K562 (cell line): ENCODE data around the gene PACS1. TPM values are rescaled to one million over a fixed set of nuclear protein-coding genes. Genes with fewer than 3 reads are reported as not detected.
A peak's percentile ranks its signal among the peaks of the same experiment; 100 is the strongest.

Experiments used
- CBX5 ChIP-seq: IDR thresholded peaks from 2 replicates; pipeline ENCODE4 v1.6.1; 2014; ENCODE audit warnings: low read depth, borderline replicate concordance
- DMBX1 ChIP-seq: fragments of 250-450 bp; sonication (Bioruptor Pico); IDR thresholded peaks from 2 replicates; pipeline ENCODE4 v1.8.0; 2022; ENCODE audit warnings: inconsistent platforms, mild to moderate bottlenecking, moderate library complexity, borderline replicate concordance
- E2F6 ChIP-seq, 2 experiments: IDR thresholded peaks; 2 replicates each; pipeline ENCODE4 v1.6.1; 2011; ENCODE audit warnings: borderline replicate concordance in 1 of 2, control low read depth in 1 of 2, low read depth in 1 of 2, low read length in 1 of 2, mild to moderate bottlenecking in 1 of 2, mixed read lengths in 1 of 2, moderate library complexity in 1 of 2; ENCODE audit not compliant: insufficient read depth in 1 of 2, insufficient read length in 1 of 2, poor library complexity in 1 of 2, severe bottlenecking in 1 of 2; ENCODE audit errors: extremely low read depth in 1 of 2
- GABPB2 ChIP-seq: fragments of 250-450 bp; sonication (Bioruptor Pico); conservative IDR thresholded peaks from 2 replicates; pipeline ENCODE4 v1.5.1; 2021; ENCODE audit warnings: mild to moderate bottlenecking
- KLF13 ChIP-seq: fragments of 450-650 bp; IDR thresholded peaks from 2 replicates; pipeline ENCODE4 v1.6.1; 2016; ENCODE audit warnings: missing genetic modification characterization, low read depth, mild to moderate bottlenecking, missing compliant biosample characterization, moderate library complexity, borderline replicate concordance
- L3MBTL2 ChIP-seq: fragments of 450-650 bp; IDR thresholded peaks from 2 replicates; pipeline ENCODE4 v1.6.1; 2016; ENCODE audit warnings: mild to moderate bottlenecking, moderate library complexity
- PHF20 ChIP-seq: fragments of 450-650 bp; IDR thresholded peaks from 2 replicates; pipeline ENCODE4 v1.6.1; 2018; ENCODE audit not compliant: partially characterized antibody
- PKNOX1 ChIP-seq: fragments of 450-650 bp; IDR thresholded peaks from 2 replicates; pipeline ENCODE4 v1.6.1; 2016
- RBM22 ChIP-seq: fragments of 200-400 bp; formaldehyde crosslinking; IDR thresholded peaks from 2 replicates; pipeline ENCODE4 v1.6.1; 2018; ENCODE audit warnings: low read length, low read depth; ENCODE audit not compliant: poor library complexity, severe bottlenecking
- VEZF1 ChIP-seq: fragments of 200-800 bp; sonication (Bioruptor generic); IDR thresholded peaks from 2 replicates; pipeline ENCODE4 v1.6.1; 2017; ENCODE audit warnings: missing genetic modification characterization, missing compliant biosample characterization
- WHSC1 ChIP-seq: IDR thresholded peaks from one replicate; pipeline ENCODE4 v1.6.1; 2012; ENCODE audit warnings: low read length, control low read depth, inconsistent platforms
- ZFPM2 ChIP-seq: fragments of 250-450 bp; sonication (Bioruptor Pico); IDR thresholded peaks from 2 replicates; pipeline ENCODE4 v1.5.1; 2022; ENCODE audit warnings: mild to moderate bottlenecking
- ZNF324 ChIP-seq: fragments of 250-450 bp; sonication (Bioruptor Pico); IDR thresholded peaks from 2 replicates; pipeline ENCODE4 v1.4.0; 2020; ENCODE audit warnings: mild to moderate bottlenecking
- ZNF551 ChIP-seq: fragments of 250-450 bp; sonication (Bioruptor Pico); IDR thresholded peaks from 2 replicates; pipeline ENCODE4 v1.5.0; 2021; ENCODE audit warnings: mild to moderate bottlenecking, moderate library complexity
- ZNF592 ChIP-seq: fragments of 450-650 bp; IDR thresholded peaks from 2 replicates; pipeline ENCODE4 v1.6.1; 2017; ENCODE audit warnings: antibody characterized with exemption, mild to moderate bottlenecking
- ZNF639 ChIP-seq, 2 experiments: fragments of 200-800 bp in 1 of 2; sonication (Bioruptor generic) in 1 of 2; sonication (generic) in 1 of 2; formaldehyde crosslinking in 1 of 2; IDR thresholded peaks in 1 of 2; conservative IDR thresholded peaks in 1 of 2; 2 replicates each; pipeline versions ENCODE4 v1.5.0 to v1.6.1; 2016 to 2020; ENCODE audit warnings: missing compliant biosample characterization in 1 of 2, missing genetic modification characterization in 1 of 2, missing genetic modification reagents in 1 of 2
- ZNF717 ChIP-seq: fragments of 250-450 bp; sonication (Bioruptor Pico); IDR thresholded peaks from 2 replicates; pipeline ENCODE4 v1.5.0; 2021
- polyA plus RNA-seq, 8 experiments: library from polyadenylated mRNA; depleted of rRNA in 4 of 8; stranded (reverse) in 5 of 8; unstranded in 3 of 8; fragments of >200 nt; fragmentation: Nextera tagmentation in 2 of 8; fragmentation: Illumina TruSeq in 1 of 8; extraction: Ambion mirVana in 2 of 8; extraction: Trizol in 1 of 8; gene quantifications; 2 replicates each; pipeline versions ENCODE4 v1.2.1 to v1.2.3, GENCODE V29; 2011 to 2014; ENCODE audit warnings: inconsistent platforms in 1 of 8, missing spikeins in 1 of 8
- total RNA-seq, 7 experiments: library from RNA; depleted of rRNA in 6 of 7; stranded (reverse); fragments of >200 nt in 6 of 7; fragmentation: Illumina TruSeq in 2 of 7; extraction: Trizol in 2 of 7; gene quantifications; 2 replicates each; pipeline versions ENCODE4 v1.2.1 to v1.2.3, GENCODE V29; 2011 to 2021; ENCODE audit warnings: low replicate concordance in 1 of 7

PACS1 gene
- total and polyA plus RNA-seq, 9 of the 15 experiments (the other 6 are each of a cell fraction or from before 2014, with no cell fraction given), result 0.34 to 28.1 (median 8.5) TPM

- no peak for TF ChIP-seq PKNOX1
- TF ChIP-seq DMBX1 (CRISPR knock-in tag), result no peak
- 0 out of 2 replicates have a peak, but pooled peaks have one; percentile 25 for TF ChIP-seq ZNF592
- TF ChIP-seq KLF13 (tag), result no peak
- TF ChIP-seq L3MBTL2, result peak; percentile 69
- TF ChIP-seq CBX5, result no peak
- 0 out of 2 replicates have a peak, but pooled peaks have one; percentile 30 for TF ChIP-seq ZFPM2 (CRISPR knock-in tag)
- no peak for TF ChIP-seq RBM22
- no peak for TF ChIP-seq ZNF639 (CRISPR knock-in tag; conservative IDR thresholded peaks at IDR 0.05 in 1 of 2, IDR thresholded peaks at IDR 0.05 in 1 of 2)
- no peak for TF ChIP-seq ZNF717 (CRISPR knock-in tag)
- no peak for TF ChIP-seq GABPB2 (CRISPR knock-in tag)
- peak; percentile 92 for TF ChIP-seq VEZF1
- peak in 1 of 2 experiments; percentile 15 for TF ChIP-seq E2F6 (IDR thresholded peaks at IDR 0.05; ENCODE audit: borderline replicate concordance in 1 of 2, extremely low read depth in 1 of 2, insufficient read depth in 1 of 2, insufficient read length in 1 of 2, low read depth in 1 of 2, low read length in 1 of 2, poor library complexity in 1 of 2, severe bottlenecking in 1 of 2)
- TF ChIP-seq PHF20, result peak; percentile 30
- TF ChIP-seq ZNF551 (CRISPR knock-in tag), result no peak
- TF ChIP-seq ZNF324 (CRISPR knock-in tag), result no peak
- no peak for TF ChIP-seq WHSC1
Measured at GRCh38 chr11:66267379-66268243, 197.5 kb downstream of the PACS1 start (continued).
